NT2/D1 (cell line): Measurements from ENCODE around the gene ADCY3.

Source experiments
- DNase-seq: peaks from one replicate; pipeline ENCODE4 v3.0.0-alpha.2; 2011; ENCODE audit warnings: low read depth, low spot score
- H3K27me3 ChIP-seq: 2 replicates; pipeline ENCODE4 v1.6.0; 2011; ENCODE audit warnings: mild to moderate bottlenecking; ENCODE audit not compliant: insufficient read length, insufficient read depth
- H3K36me3 ChIP-seq: 2 replicates; pipeline ENCODE4 v1.6.1; 2011; ENCODE audit warnings: mild to moderate bottlenecking, low read length, mixed read lengths; ENCODE audit not compliant: insufficient read depth, insufficient read length
- H3K4me1 ChIP-seq: 2 replicates; pipeline ENCODE4 v1.5.1; 2011; ENCODE audit not compliant: insufficient read depth, insufficient read length
- H3K4me3 ChIP-seq: 2 replicates; pipeline ENCODE4 v1.5.1; 2011; ENCODE audit warnings: low read depth; ENCODE audit not compliant: insufficient read length
- H3K9ac ChIP-seq: 2 replicates; pipeline ENCODE4 v1.6.0; 2011; ENCODE audit warnings: low read depth; ENCODE audit not compliant: insufficient read length
- H3K9me3 ChIP-seq: 2 replicates; pipeline ENCODE4 v1.5.1; 2011; ENCODE audit warnings: mild to moderate bottlenecking, low read length; ENCODE audit not compliant: insufficient read depth
- SUZ12 ChIP-seq: IDR thresholded peaks from 2 replicates; pipeline ENCODE4 v1.6.1; 2011; ENCODE audit not compliant: insufficient read length, insufficient read depth; ENCODE audit errors: extremely low read depth
- YY1 ChIP-seq: IDR thresholded peaks from 2 replicates; pipeline ENCODE4 v1.6.1; 2011; ENCODE audit not compliant: insufficient read length, insufficient read depth
- ZNF274 ChIP-seq: IDR thresholded peaks from 2 replicates; pipeline ENCODE4 v1.6.1; 2011; ENCODE audit warnings: mild to moderate bottlenecking, low read depth, low read length

The ADCY3 gene

DNA sequence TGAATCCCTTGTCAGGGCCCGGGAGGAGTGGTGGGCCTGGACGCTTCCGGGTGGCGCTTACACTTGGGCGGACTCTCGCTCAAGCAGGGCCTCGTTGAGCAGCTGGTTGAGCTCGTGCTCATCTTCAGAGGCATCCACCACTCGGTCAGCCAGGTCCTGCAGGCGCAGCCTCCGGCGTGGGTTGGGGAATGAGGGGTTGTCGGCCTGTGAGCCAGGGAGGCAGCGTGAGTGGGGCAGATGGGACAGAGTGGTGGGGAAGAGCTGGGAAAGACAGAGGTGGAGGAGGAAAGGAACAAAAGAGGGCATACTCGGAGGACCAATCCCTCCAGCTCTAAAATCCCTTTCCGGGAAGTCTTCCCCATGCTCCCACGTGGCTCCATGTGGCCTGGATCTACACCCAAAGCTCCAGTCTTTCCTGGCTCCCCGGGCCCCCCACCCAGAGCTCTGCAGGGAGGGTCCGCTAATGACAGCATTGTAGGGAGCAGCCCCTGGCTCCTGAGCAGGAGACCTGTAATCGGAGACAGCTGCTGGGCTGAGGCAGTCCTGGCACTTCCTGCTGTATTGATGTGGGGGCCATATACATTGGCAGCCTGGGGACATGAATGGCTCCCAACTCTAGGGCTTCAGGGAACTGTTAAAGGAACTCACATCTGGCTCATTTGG is 85.2 kb downstream of the ADCY3 start:
- DNase-seq = no peak
- Histone ChIP-seq H3K9ac (no peak overlapping the region), H3K27me3 (no peaks in the 10 kb centered on the region), H3K9me3 (peaks cover 6% of the 10 kb centered on the region; the same call in 1 of the 2 replicates), H3K4me1 (peaks cover 17% of the 10 kb centered on the region), H3K36me3 (peaks cover 30% of the 10 kb centered on the region), H3K4me3 (no peak overlapping the region)
- TF ChIP-seq SUZ12 = no peak
- TF ChIP-seq ZNF274 = no peak
- TF ChIP-seq YY1 = no peak

DNA sequence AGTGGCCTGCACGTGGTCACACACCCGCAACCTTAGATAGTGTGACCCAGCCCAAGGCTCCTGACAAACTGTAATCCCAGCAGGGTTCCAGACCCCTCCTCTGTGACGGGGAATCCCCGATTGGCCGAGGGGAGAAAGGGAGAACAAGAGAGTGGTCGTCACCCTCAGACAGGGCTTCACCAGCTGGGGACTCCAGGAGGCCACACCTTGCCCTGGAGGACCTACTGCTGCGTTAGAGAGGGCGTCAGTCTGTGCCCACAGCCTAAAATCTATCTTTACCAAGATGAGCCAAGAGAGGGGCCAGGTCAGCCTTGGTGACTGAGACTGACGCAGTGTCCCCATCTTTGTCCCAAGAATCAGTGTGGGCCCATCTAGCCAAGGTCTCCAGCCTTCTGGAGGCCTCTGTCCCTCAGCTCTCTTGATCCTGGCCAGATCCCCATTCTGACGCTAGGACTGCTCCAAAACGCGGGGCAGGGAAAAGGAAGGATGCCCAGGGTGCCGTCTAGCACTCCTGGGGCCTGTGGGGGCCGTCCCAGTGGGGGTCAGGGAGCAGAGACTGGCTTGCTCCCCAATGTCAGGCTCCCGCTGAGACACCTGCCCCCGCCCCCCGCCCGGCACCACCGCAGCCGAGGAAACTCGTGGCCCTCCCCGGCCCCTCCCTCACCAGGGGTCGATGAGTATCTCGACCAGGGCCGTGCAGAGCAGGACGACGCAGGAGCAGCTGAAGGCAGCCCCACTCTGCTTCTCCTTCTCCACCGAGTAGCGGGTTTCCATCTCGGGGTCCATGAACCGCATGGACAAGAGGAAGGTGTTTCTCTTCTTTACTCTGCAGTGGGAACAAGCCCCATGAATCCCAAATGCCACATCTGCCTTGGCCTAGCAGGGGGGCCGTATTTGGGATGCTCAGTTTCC is 86.0 kb downstream of the ADCY3 start:
- no peak overlapping the region for H3K4me3 ChIP-seq
- no peak overlapping the region for H3K9ac ChIP-seq
- H3K36me3 ChIP-seq = peaks cover 27% of the 10 kb centered on the region
- no peaks in the 10 kb centered on the region for H3K27me3 ChIP-seq
- H3K9me3 ChIP-seq = peaks cover 6% of the 10 kb centered on the region; the same call in 1 of the 2 replicates
- peaks cover 17% of the 10 kb centered on the region for H3K4me1 ChIP-seq
- TF ChIP-seq YY1 = no peak
- no peak for TF ChIP-seq ZNF274
- TF ChIP-seq SUZ12 = no peak
- no peak for DNase-seq

DNA sequence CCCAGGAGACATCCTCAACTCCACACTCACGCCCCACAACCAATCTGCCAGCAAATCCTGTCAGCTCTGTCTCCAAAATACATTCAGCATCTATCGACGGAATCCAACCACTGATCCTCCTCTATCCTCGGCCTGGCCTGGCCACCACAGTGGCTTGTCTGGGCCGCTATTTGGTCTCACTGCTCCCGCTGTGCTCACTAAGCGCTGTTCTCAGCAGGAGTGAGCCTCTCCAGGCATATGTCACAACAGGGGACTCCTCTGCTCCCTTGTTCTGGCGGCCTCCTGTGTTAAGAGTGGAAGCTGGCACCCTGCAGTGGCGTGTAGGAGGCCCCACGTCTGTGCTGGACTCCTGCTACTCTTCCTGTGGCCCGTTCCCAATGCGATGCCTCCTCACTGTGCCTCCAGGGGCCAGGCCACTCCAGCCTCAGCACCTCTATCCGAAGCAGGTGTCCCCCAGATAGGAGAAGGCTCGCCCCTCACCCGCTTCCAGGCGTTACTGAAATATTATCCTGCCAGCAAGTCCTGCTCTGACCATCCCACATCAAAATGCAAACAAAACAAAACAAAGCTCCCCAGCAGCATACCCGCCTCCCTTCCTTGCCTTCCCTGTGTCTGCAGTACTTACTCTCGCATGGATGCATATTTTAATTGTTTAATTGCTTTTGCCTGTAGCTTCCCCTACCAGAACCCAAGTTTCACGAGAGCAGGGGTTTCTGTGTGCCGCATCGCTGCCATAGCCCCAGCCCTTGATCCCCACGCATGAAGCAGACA is 86.9 kb downstream of the ADCY3 start:
- Histone ChIP-seq H3K4me3 (no peak overlapping the region), H3K27me3 (no peaks in the 10 kb centered on the region), H3K9ac (no peak overlapping the region), H3K4me1 (peaks cover 17% of the 10 kb centered on the region), H3K9me3 (peaks cover 6% of the 10 kb centered on the region; the same call in 1 of the 2 replicates), H3K36me3 (peaks cover 27% of the 10 kb centered on the region)
- TF ChIP-seq SUZ12 = no peak
- no peak for TF ChIP-seq YY1
- no peak for TF ChIP-seq ZNF274
- no peak for DNase-seq

DNA sequence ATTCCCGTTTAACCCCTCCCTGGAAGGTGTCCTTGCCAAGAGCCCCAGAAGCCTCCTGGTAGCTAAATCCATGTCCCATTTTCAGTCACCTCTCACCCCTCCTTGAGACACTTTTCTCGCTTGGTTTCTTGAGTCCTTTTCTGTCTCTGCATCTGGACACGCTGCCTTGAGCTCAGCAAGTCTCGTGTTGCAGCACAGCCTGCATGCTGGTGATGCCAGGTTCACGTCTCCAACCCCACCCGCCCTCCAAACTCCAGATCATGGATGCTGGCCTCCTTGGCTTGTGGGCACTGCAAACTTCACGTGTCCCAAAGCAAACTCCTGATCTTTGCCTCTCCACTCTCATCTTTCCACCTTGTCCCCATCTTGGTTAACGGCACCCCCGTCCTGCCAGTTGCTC is 87.5 kb downstream of the ADCY3 start:
- H3K4me3 ChIP-seq = no peak overlapping the region
- peaks cover 30% of the 10 kb centered on the region for H3K36me3 ChIP-seq
- no peaks in the 10 kb centered on the region for H3K27me3 ChIP-seq
- peaks cover 6% of the 10 kb centered on the region; the same call in 1 of the 2 replicates for H3K9me3 ChIP-seq
- no peak for TF ChIP-seq SUZ12
- no peak for TF ChIP-seq ZNF274
- TF ChIP-seq YY1 = no peak
- no peak for DNase-seq
- H3K9ac ChIP-seq = no peak overlapping the region
- H3K4me1 ChIP-seq = peaks cover 17% of the 10 kb centered on the region

DNA sequence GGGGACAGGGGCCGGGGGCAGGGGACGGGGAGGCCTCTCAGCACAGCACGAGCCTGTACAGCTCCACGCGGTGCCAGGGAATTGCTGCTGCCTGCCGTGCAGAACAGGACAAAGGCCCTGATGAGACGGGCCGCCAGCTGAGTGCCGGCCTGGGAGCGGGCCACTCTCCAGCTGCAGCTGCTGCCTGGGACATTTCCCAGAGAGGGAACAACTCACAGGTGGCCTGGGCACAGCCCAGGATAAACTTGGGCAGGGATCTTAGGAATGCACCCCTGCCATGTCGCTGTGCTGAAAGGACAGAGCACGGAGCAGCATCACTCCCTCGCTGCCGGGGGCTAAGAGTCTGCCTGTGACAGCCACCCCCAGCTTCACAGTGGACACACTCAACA is 88.0 kb downstream of the ADCY3 start:
- no peak for TF ChIP-seq ZNF274
- TF ChIP-seq SUZ12 = no peak
- TF ChIP-seq YY1 = no peak
- H3K4me1 ChIP-seq = peaks cover 17% of the 10 kb centered on the region
- H3K9me3 ChIP-seq = peaks cover 6% of the 10 kb centered on the region; the same call in 1 of the 2 replicates
- no peak overlapping the region for H3K9ac ChIP-seq
- peaks cover 32% of the 10 kb centered on the region for H3K36me3 ChIP-seq
- H3K4me3 ChIP-seq = no peak overlapping the region
- DNase-seq = no peak
- no peaks in the 10 kb centered on the region for H3K27me3 ChIP-seq

DNA sequence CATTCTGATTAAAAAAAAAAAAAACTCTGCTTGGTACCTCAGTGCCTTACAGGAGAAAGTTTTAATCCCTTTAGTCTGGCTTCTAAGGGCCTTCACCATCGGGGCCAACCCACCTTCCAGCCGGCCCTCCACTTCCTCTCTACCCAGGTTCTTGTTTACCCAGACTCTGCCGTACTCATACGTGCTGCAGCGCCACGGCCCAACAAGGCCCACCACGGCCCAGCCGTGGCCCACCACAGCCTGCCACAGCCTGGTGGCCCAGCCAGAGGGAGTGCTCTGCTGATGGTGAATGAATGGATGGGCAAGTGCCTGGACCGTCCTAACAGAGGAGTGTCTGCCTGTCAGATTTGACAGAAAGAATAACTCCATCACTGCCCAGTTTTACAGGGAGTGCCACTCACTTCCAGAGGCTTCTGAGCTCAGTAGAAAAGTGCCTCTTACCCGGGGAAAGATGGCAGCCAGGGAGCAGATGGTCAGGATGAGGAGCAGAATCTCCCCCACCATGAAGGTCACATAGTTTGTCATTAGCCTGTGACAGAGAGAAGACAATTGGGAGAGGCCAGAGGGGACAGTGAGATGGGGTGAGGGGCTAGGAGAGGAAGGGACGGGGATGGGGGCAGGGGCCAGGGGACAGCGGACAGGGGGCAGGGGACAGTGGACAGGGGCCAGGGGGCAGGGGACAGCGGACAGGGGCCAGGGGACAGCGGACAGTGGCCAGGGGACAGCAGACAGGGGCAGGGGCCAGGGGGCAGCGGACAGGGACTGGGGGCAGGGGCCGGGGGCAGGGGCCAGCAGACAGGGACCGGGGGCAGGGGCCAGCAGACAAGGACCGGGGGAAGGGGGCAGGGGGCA is 88.6 kb downstream of the ADCY3 start:
- Histone ChIP-seq H3K9me3 (peaks cover 6% of the 10 kb centered on the region; the same call in 1 of the 2 replicates), H3K4me3 (no peak overlapping the region), H3K27me3 (no peaks in the 10 kb centered on the region), H3K4me1 (peaks cover 17% of the 10 kb centered on the region), H3K36me3 (peaks cover 26% of the 10 kb centered on the region), H3K9ac (no peak overlapping the region)
- no peak for DNase-seq
- TF ChIP-seq SUZ12 = no peak
- TF ChIP-seq YY1 = no peak
- no peak for TF ChIP-seq ZNF274
